HG03060 (cell line): ENCODE results near the gene GPR176.
"Not testable (repeated sequence)": the region's sequence is repeated elsewhere in the genome, so short reads cannot be mapped to it uniquely, and the experiment has no call there.

Experiments used
- ATAC-seq: cut with Tn5 transposase; IDR thresholded peaks from one replicate; pipeline ENCODE4 v1.9.1; 2021; ENCODE audit warnings: low read depth, moderate number of reproducible peaks; ENCODE audit not compliant: unreplicated experiment

GPR176 gene

DNA sequence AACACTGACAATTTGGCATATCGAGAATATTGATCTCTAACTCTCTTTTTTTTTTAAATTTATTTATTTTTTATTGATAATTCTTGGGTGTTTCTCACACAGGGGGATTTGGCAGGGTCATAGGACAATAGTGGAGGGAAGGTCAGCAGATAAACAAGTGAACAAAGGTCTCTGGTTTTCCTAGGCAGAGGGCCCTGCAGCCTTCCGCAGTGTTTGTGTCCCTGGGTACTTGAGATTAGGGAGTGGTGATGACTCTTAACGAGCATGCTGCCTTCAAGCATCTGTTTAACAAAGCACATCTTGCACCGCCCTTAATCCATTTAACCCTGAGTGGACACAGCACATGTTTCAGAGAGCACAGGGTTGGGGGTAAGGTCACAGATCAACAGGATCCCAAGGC is 27.0 kb downstream of the GPR176 start:
- not testable (repeated sequence) for ATAC-seq

DNA sequence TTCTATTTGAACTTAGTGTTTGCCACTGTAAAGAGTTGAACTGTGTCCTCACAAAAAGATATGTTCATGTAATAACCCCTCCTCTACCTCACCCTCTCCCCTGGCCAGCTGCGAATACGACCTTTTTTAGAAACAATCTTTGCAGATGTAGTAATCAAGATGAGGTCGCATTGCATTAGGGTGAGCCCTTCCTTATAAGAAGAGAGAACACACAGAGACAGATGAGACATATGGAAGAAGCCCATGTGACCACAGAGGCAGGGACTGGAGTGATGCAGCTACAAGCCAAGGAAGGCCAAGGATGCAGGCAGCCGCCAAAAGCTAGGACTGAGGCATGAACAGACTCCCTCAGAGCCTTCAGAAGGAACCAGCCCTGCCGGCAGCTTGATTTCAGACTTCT is 27.6 kb downstream of the GPR176 start:
- ATAC-seq, result no peak

DNA sequence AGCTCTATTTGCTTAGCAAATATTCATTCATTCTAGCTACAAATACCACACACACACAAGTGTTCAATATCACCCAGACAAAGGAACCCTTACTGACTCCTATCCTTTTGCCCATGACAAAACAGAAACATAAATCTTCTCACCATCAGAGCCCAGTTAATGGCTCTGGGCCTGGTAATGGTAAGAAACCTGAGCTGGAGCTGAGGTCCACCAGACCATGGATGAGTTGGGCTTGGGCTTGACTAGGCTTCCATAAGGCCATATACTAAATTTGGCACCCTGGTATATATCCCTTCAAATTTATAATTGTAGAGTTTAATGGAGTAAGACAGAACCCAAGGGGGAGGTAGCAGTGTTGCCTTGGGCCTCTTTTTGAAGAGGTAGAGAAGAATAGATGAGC is 29.4 kb downstream of the GPR176 start:
- no peak for ATAC-seq

DNA sequence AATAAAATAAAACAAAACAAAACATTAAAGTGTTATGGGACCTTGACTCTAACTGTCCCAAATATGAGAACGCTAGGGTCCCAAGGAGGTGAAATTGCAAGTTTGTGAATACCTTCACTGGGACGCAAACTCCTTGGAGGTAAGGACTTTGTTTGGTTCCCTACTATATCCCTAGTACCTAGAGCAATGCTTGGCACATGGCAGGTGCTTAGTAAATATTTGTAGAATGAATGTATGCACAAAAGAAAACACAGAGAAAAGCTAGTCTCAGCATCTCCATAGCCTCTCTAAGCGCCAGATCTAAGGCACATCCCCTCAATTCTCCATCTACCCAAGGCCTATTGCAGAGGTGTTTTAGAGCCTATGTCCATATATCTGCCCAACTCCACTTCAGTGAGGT is 30.5 kb downstream of the GPR176 start:
- ATAC-seq, result no peak

DNA sequence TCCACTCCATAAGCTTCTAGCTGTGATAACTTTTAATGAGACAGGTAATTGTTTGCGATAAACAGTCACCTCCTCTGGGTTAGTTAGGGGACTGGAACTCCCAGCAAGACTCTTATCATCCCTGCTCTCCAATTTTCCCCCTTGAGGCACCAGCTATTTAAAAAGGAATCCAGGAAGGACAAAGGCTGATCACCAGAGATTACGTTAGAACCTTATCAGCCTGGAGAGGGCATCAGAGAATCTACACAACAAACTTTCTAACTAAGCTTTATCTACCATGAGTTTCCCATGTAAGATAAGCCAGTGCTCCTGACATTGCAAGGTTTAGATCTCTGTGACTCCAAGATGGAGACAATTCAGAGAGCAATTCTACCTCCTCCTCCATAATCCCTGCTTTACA is 31.3 kb downstream of the GPR176 start:
- ATAC-seq, result no peak

DNA sequence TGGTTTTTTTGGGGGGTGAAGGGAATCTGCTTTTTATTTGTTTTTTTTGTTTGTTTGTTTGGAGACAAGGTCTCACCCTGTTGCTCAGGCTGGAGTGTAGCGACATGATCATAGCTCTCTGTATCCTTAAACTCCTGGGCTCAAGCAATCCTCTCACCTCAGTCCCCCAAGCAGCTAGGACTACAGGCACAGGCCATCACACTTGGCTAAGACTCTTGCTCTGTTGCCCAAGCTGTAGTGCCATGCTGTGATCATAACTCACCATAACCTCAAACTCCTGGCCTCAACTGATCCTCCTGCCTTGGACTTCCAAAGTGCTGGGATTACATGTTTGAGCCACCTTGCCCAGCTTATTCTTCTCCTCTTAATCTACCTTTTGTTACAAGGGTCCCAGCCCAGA is 31.8 kb downstream of the GPR176 start:
- no peak for ATAC-seq

DNA sequence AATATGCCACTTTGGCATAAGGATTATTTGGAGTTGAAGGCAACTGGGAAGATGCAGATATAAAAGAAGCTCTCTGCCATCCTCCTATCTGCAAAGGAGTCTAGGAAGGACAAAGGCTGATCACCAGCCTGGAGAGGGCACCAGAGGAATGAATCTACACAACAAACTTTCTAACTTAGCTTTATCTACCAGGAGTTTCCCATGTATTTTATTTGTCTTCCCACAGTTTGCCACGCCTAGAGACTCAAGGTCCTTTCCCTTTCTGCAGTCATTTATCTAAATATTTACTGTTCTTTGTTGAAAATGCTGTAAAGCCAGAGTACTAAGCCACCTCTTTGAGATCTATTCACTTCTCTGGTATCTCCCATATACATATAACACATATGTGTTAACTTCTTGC is 32.2 kb downstream of the GPR176 start:
- no peak for ATAC-seq

DNA sequence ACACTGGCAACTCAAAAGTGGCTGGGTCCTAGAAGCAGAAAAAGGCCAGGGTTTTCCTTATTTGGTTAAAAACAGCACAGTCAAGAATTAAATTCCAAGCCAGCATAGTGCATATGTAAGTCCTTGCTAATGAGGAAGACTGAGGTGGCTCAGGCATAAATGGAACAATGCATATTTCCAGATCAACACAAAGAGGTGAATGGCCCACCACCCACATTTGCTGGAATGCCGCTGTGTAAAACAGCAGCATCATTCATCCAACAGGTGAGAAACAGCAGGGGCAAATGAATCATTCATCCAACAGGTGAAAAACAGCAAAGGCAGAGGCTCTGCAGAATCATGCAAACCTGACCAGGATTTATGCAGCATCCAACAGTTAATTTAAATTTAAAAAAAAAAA is 32.9 kb downstream of the GPR176 start:
- ATAC-seq, result no peak

DNA sequence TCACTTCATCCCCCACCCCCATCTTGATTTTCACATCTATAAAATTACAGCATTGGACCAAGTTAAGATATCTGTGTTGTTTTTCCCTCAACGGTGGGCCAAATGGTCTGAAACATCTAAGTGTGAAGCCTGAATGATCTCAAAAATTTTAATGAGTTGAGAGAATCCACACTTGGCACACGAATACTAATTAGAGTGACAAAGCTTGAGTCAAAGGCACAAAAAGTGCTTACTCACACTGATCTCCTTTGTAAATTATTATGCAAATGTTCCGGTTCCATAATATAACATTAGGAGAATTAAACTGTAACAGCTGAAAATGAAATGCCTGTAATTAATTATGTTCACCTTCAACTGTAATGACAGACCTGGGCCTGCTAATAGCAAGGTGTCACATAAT is 33.6 kb downstream of the GPR176 start:
- ATAC-seq, result no peak

DNA sequence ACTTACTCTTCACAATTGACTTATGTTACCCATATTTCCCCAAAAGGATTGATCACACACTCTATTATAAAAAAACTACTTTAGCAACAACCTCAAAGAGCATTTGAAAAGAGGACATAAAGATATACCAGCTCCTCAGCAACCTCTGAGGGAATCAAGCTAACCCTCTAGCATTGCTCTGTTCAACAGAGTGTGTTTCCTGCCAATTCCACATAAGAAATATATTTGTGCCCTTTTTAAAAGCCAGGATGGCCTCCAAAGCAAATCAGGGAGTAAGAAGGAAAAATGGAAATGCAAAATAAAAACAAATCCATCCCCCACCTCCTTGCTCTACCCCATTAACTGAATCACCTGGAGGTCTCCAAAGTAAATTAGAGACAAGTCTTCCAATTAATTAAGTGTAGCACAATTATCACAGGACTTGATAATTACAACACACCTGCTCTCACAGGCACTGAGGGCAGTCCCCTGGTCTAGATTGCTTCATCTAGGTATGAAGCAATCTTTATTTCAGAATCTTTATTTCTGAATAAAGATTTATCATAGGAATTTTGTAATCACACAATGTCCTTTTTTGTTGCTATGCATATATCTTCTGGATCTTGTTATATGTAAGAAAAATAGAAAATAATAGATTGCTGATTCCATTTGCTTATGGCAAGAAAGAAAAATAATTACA is 34.8 kb downstream of the GPR176 start:
- no peak for ATAC-seq

DNA sequence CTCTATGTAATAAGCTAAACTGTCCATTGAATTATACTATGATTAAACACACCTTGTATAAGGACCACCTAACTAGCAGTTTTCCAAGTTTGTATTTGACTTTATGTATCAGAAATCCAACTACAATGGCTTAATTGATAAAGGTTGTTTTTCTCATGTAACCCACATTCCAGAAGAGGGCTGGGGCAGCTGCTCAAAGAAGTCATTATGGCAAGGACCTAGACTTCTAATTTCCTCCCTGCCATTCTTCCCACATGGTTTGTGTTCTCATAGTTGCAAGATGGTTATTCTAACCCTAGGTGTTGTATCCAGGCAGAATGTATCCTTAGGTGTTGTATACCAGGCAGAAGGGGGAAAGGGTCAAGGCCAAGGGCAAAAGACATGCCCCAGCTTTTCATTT is 35.7 kb downstream of the GPR176 start:
- ATAC-seq, result no peak

DNA sequence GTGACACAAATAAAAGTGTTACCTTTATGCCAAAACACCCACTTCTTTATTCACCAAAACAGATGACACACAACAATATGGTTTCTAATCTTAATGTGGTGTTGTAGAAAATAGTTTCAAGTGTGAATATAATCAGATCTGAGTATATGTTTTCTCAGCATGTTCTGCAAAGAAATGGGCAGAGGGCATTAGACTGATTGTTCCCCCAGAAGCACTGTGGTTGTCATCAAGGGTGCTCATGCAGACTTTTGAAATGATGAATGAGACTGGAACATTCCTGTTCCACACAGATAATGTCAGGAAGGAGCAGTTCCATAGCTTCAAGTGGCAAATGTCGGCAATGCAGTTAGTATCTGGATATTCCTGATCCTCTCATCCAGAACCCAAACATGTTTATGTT is 37.5 kb downstream of the GPR176 start:
- ATAC-seq, result no peak

DNA sequence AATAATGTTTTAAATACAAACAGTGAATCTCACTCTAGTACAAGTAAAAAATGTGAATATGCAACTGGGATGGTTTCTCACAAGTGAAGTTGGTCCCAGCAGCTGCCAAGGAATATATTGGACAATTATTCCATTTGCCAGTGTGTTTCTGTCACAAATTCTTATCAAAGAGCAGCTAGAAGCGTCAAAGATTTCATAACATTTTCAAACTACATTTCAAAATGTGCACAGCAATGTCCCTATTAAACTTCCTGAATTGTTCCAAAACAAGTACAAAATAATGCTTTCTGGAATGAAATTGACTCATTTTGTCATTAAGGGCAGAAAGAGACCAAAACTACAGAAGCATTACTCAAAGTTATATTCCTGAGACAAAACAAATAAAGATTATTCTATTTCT is 38.3 kb downstream of the GPR176 start:
- ATAC-seq, result no peak

DNA sequence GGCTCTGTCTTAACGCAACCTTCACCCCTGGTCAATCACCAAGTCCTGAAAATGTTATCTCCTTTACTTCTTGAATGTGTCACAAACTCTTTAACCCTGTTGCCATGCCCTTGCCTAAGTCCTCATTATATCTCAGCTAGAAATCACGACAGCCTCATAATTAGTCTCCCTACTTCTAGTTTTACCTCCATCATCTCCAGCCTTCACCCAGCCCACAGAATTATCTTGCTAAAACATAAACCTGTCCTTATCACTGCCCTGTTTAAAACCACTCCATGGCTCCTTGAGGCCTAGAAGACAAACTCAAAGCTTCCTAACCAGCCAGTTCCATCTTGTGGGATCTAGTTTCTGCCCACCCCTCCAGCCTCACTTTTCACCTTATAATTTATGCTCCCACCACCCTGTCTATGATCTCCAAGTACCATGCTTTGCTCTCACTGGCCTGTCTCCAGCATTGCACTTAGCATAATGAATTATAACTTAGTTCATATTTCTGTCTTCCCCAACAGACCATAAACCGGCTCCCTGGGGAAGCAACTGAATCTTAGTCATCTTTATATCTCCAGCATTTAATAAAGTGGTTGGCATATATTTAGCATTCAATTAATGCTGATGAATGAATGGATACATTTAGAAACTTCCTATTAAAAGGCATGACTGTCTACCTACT is 39.2 kb downstream of the GPR176 start:
- no peak for ATAC-seq

DNA sequence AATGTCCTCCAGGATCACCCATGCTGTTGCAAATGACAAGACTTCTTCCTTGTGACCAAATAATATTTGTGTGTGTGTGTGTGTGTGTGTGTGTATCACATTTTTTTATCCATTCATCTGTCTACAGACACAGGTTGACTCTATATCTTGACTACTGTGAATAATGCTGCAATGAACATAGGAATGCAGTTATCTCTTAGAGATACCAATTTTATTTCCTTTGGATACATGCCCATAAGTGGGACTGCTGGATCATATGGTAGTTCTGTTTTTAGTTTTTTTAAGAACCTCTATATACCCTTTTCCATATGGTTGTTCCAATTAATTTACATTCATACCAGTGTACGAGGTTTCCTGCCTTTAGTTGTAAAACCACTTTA is 41.7 kb downstream of the GPR176 start:
- no peak for ATAC-seq

DNA sequence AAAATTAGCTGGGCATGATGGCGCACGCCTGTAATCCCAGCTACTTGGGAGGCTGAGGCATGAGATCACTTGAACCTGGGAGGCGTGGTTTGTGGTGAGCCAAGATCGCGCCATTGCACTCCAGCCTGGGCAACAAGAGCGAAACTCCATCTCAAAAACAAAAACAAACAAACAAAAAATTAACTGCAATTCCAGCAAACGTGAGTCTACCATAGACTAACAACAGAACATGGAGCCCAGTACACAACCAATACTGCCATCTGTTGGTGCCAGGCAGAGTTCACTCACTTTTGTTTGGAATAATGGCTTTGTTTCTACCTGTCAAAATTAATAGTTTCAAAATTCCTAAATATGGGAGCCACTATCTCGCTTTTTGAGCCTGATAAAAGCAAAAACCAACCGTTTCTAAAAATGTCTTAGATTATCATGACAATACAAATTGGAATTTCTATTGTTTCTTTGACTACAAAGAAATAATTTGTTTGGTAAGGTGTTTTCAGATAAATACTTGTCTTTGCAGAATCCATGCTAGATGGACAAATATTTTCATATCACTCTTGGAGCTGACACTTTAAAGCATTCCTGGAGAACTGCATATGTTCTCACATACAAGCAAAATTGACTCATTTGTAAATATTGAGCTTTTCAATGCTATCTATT is 45.0 kb downstream of the GPR176 start:
- ATAC-seq, result no peak

DNA sequence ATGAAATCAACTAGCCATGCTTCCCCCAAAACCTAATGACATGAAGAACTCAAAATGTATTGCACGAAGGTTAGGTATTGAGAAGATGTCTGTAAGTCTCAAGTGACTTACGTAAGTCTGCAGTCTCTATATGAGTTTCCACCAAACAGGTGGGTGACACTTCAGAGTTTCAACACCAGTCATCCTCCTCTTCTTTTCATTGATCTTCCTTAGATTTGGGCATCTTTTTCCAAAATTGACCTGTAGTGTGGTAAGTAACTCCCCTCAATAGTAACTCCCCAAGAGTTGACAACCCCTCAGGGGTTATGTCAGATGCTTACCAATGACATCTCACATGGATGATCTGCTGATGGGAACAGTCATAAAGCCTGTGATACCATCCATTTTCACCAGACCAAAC is 46.1 kb downstream of the GPR176 start:
- no peak for ATAC-seq

DNA sequence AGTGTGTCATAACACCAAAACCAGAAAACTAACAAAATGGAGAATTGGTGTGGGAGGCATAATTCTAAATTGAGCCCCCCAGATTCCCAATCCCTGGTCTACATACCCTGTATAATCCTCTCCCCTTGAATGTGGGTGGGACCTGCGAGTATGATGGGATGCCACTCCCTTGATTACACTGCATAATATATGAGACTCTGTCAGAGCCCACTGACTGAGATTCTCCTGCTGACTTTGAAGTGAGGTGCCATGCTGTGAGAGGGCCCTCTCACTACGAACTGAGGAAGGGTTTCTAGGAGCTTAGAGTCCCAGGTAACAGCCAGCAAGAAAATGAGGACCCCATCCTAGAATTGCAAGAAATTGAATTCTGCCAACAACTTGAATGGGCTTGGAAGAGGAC is 49.5 kb downstream of the GPR176 start:
- no peak for ATAC-seq

DNA sequence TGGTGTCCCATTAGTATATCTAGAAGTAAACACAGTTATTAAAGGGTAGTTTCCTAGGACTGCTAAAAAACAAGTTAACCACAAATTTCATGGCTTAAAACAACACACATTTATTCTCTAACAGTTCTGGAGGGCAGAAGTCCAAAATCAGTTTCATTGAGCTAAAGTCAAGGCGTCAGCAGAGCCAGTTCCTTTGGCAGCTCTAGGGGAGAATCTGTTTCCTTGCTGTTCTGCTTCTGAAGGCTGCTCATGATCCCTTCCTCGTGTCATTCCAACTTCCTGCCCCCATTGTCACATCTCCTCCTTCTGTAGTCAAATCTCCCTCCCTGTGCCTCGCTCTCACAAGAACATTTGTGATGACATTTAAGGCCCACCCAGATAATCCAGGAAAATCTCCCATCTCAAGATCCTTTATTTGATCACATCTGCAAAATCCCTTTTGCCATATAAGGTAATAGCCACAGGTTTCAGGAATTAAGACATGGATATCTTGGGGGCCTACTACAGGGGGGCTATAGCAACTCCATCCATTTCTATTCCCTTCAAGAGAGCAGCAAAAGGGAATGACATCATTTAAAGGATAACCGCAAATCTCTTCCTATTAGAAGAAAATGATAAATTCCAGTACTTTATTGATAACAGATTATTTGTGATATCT is 50.1 kb downstream of the GPR176 start:
- no peak for ATAC-seq

DNA sequence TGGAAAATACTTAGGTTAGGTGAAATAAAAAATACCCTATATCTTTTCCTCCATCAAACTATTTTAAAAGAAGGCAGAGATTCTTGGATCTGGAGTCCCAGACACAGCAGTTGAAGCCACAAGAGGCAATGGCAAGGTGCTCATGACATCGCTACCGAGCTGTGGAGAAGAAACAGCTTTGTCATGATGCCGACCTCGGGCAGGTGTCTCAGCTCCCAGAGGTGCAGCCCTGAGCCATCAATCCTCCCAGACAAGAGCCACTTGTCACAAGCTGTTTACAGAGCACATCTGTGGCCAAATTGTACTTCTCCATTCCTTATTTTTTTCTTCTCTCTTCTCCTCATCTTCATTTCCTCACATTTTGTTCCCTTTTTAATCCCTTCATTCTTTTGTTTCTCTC is 50.8 kb downstream of the GPR176 start:
- no peak for ATAC-seq

DNA sequence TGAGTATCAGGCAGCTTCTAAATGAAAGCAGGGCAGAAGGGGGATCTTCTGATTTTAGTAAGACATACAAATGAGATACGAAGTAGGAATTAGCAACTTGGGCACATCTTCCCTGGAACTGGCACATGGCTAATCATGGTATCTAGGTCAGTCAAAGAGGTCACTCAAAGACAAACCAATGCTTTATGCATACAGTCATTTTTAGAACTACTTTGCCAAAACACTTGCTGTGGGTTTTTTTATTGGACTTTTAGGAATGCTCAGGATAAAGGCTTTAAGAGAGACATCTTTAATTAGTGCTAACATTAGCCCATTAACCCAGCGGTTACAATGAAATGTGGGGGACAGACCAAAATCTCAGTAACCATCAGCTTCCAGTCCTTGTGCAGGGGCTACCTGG is 51.7 kb downstream of the GPR176 start:
- ATAC-seq, result no peak

DNA sequence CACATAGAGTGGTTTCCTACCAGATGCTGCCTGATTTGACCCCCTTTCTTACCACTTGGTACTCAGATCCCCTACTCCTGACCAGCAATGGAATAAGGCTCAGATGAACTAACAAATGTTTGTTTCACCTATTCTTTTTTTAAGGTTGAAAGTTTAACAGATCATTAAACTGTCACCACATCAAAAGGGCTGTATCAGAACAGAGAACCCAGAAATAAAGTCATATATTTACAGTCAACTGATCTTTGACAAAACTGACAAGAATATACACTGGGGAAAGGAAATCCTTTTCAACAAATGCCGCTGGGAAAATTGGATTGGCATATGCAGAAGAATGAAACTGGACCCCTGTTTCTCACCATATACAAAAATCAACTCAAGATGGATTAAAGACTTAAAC is 56.0 kb downstream of the GPR176 start:
- ATAC-seq, result no peak
